RKO (cell line): ENCODE data around the gene CD180.
A peak's percentile ranks its signal among the peaks of the same experiment; 100 is the strongest.

Source experiments
- DNase-seq: peaks from one replicate; pipeline ENCODE4 v3.0.0-alpha.2; 2016; ENCODE audit warnings: low spot score

Gene CD180

GRCh38 chr5:67211926-67212325, 15.3 kb upstream of the CD180 start:
- peak; percentile 39 for DNase-seq

DNA sequence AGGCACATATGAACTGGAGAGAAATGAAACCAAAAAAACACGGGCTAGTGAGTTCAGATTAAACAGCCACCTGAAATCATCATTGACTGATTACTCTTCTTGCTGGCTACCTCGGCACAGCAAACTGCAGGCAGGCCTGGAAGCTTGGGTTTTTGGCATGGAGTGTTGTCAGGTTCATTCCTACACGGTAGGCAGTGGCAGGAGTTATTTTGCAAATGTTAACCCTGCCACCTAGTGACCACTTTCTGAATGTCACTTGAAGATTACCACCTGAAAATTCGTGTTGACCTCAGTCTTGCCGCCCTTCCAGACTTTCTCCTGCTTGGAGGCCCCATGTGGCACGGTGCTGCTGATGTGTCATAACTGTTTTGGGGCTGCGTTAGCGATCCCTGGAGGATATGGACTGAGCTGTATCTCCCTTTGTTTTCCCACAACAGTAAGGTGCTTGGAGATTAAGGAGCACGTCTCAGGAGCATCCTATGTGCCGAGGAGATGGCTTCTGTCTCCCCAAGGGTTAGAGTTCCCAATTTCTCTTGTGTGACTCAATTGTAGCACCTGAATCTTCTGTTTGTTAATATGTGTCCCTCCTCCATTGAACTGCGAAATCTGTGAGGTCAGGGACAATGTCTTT, 12.7 kb upstream of the CD180 start:
- peak; percentile 81 for DNase-seq

GRCh38 chr5:67208403-67208802, 11.8 kb upstream of the CD180 start:
- no peak for DNase-seq

- no peak for DNase-seq
These were observed 10.3 kb upstream of the CD180 start for GRCh38 chr5:67206929-67207328.

DNA sequence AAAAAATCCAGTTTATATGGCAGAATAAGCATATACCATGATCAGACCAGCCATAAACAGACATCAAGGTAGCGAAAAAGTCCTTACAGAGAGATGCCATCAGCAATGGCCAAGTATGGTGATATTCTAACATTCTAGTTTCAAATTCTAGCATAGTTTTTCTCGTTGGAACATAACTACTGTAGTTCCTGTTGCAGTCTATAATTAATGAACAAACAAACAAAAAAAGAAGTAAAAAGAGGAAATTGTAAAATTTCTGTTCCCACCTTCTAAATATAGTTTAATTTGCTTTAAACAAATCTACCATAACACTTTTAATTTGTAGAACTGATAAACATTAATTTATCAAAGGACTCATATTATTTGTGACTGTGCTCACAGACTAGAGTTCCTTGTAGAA, 9.9 kb upstream of the CD180 start:
- DNase-seq, result no peak

GRCh38 chr5:67205981-67206380, 9.4 kb upstream of the CD180 start:
- no peak for DNase-seq

- DNase-seq, result no peak
These were observed 8.2 kb upstream of the CD180 start for GRCh38 chr5:67204821-67205220.

DNA sequence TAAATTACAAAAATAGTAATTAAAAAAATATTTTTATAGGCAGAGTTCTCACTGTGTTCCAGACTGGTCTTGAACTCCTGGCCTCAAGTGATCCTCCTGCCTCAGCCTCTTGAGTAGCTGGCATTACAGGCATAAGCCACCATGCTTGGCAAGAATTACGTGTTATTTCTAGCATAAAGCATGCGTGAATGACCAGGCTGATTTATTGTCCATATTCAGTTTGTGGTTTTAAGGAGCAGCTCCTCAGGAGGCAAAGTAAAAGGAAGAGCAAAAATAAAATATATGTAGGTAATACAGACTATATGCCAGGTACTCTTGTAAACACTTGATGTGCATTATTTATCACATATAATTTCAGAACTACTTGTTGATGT, 7.1 kb upstream of the CD180 start:
- no peak for DNase-seq

DNA sequence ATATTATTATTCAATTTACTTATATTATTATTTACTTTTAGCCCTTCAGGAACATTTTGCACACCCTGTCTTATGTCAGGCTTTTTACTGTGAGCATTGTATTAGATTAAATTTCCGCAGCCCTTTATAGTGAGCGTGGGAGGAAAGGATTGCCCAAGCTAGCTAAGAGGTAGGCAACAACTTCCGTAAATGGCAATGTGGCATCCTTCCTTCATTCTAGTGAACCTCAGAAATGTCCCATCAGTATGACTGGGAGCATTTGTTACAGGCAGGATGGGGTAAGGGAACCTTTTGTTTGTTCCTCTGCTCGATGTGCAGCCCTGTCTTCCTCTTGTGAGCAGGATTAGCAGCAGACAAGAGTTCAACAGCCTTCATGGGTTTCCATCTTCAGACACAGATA, 6.2 kb upstream of the CD180 start:
- DNase-seq, result no peak

- DNase-seq, result no peak
These were observed 5.4 kb upstream of the CD180 start for GRCh38 chr5:67201897-67202549.

DNA sequence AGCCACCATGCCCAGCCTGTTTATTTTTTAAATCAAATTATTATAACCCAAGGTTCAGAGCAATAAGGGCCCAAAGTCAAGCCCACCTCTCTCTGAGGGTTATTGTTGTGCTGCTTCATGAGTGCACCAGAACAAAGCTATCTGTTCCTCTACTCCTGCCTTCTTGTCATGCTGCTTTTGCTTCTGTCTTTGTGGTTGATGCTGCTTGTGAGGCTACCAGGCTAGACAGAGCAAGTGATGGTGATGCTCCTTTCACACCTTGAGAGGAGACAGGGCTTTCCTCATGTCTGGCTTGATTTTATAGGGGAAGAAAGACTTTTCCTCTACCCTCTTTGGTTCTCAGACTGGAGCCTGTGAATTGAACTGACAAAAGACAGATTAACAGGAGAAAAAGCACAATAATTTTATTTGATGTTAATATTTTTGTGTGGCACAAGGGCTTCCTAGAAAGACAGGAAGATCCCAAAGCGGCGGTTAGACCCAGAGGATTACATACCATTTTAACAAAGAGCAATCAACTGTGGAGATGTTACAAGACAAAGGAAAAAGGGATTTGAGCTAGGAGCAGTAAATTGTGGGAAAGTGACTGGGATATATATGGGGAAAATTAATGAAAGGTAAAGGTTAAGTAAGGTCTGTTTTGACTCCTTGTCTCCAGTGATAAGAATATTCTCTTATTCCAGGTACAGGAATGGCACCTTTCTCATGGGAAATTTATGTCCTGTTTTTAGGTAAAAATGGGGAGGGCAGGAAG, 4.4 kb upstream of the CD180 start:
- DNase-seq, result no peak

- DNase-seq, result no peak
These were observed 3.3 kb upstream of the CD180 start for GRCh38 chr5:67199859-67200258.

GRCh38 chr5:67198917-67199316, 2.3 kb upstream of the CD180 start:
- DNase-seq, result no peak

DNA sequence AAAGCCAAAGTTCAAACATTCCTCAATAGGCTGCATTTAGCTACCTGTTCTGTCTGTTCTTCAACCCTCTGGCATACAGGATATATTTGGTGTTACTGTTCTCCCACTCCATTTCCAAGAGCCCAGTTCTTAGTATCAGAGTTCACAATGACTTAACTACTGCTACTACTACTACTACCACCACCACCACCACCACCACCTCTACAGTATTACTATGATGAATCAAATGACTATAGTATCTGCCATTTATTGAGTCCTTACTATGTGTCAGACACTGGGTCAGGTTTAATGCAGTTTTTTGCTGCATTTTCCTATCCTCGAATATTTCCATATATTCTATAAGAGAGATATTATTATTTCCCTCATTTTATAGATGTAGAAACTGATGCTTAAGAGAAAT, 937 bp upstream of the CD180 start:
- DNase-seq, result no peak

DNA sequence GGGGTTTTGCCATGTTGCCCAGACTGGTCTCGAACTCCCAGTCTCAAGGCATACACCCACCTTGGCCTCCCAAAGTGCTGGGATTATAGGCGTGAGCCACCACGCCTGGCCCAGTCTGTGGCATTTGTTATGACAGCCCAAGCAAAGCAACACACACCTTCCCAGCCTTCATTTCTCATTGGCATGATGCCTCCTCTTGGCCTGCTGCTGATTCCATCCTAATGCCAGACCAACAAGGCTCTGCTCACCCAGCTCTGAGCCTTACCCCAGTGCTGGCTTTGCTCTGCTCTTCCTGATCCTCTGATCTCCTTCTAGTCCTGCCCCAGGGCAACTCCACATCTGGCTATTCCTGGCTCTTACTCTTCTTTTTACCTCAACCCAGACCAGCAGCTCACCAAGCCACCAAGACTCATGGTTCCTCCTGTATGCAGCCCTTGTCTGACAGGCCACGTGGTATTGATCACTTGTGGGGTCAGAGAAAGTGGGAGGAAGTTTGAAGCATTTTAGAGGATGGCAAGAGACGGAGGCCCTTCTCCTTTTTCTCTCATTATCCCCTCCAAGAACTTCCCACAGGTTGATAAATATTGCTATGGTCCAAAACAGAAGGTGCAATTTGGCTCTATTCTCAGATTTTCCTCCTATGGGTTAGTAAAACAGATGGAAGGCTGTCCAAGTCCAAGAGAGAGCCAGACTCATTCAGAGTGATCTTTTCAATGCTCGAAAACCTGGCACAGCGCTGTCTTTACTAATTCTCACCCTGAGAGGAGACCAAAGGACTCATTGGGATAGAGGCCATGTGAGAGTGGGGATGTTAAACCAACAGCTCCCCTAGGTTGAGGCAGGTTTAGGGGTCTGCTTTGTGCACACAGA, 958 bp downstream of the CD180 start:
- no peak for DNase-seq

DNA sequence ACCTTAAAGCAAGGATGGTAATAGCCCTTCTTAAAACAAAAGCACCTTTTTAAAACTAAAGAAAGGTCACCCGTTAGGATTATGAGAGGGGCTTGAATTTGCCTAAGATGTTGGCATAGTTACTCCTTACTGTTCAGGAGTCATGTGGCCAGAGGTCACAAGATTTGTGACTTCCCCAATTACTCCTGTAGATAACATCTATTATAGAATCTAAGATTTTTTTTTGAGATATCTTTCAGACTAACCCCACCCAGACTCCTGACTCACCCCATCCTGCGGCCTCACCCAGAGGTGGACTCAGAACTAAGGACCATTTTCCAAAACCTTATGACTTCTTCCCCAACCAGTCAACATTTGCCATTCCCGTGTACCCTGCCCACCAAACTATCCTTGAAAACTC, 2.4 kb downstream of the CD180 start:
- DNase-seq, result no peak

- DNase-seq, result no peak
These were observed 3.2 kb downstream of the CD180 start for GRCh38 chr5:67193439-67193807.

DNA sequence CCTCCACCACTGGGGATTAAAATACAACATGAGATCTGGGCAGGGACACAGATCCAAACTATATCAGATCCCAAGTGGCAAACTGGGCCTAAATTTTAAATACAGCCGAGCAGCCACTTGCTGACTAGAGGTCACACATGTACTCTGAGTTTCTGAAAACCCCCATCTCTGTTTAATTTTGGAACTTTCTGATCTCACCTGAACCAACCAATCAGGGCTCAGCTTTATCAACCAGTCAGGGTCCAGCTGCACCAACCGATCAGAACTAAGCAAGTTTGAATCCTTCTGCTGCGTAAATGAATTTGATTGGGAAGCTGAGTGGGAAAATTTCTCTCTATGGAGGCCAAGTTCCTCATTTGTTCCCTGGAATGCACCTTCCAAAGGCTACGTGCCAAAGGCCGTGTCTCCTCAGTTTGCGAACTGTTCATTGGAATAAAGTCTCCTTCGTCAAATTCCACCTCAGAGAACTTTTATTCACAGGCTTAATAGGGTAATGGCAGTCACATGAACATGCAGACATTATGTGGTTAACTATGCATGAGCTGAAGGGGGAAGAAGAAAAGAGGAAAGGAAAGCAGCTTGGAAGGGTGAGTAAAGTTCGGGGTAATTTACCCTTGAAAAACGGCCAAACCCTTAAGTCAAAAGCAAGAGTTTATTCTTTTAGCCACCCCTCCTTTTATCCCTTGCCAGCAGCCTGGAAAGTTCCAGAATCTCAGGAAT, 3.7 kb downstream of the CD180 start:
- DNase-seq, result no peak

DNA sequence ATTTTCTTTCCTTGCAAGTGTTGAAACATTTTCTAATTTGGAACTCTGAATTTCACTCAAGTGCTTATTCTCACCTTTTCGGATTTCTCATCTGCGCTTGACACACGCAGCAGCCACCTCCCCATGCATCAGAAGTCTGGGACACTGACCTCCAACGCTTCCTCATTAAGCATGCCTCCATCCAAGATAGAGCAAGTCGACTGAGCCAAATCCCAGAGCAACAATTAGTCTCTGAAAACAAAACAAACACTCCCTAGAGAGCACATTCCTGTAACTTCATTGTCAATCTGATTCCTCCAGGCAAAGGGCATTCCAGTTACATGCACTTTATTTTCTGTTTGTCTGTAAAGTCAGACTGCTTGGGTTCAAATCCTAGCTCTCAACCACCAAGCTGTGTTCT, 5.7 kb downstream of the CD180 start:
- no peak for DNase-seq

- no peak for DNase-seq
These were observed 6.2 kb downstream of the CD180 start for GRCh38 chr5:67190410-67190809.

- DNase-seq, result no peak
These were observed 6.7 kb downstream of the CD180 start for GRCh38 chr5:67189931-67190330.

GRCh38 chr5:67189079-67189354, 7.6 kb downstream of the CD180 start:
- DNase-seq, result no peak
